Activated effector memory CD4-positive, alpha-beta T cell treated with Interleukin-2 at 50 U/mL for 16 hours (primary cell): ENCODE data around the gene NCKAP5.

Experiments used
- DNase-seq: peaks from one replicate; pipeline ENCODE4 v3.0.0-alpha.2; 2020

The NCKAP5 gene

GRCh38 chr2:133122529-133122928 is 445.7 kb downstream of the NCKAP5 start:
- no peak for DNase-seq

- no peak for DNase-seq
Measured at GRCh38 chr2:133120310-133120709, 448.0 kb downstream of the NCKAP5 start.

GRCh38 chr2:133110201-133110600 is 458.1 kb downstream of the NCKAP5 start:
- DNase-seq, result no peak

- DNase-seq, result no peak
Measured at GRCh38 chr2:133109772-133110171, 458.5 kb downstream of the NCKAP5 start.

- DNase-seq, result no peak
Measured at GRCh38 chr2:133107058-133107815, 461.0 kb downstream of the NCKAP5 start.

- DNase-seq, result no peak
Measured at GRCh38 chr2:133104871-133105270, 463.4 kb downstream of the NCKAP5 start.

GRCh38 chr2:133098787-133099186 is 469.5 kb downstream of the NCKAP5 start:
- no peak for DNase-seq

- DNase-seq, result no peak
Measured at GRCh38 chr2:133097666-133098065, 470.6 kb downstream of the NCKAP5 start.

- no peak for DNase-seq
Measured at GRCh38 chr2:133092571-133092970, 475.7 kb downstream of the NCKAP5 start.

GRCh38 chr2:133090358-133090757 is 477.9 kb downstream of the NCKAP5 start:
- DNase-seq, result no peak

- no peak for DNase-seq
Measured at GRCh38 chr2:133086176-133086575, 482.1 kb downstream of the NCKAP5 start.

GRCh38 chr2:133085646-133086045 is 482.6 kb downstream of the NCKAP5 start:
- no peak for DNase-seq

- DNase-seq, result no peak
Measured at GRCh38 chr2:133082034-133082433, 486.2 kb downstream of the NCKAP5 start.

GRCh38 chr2:133080822-133081221 is 487.4 kb downstream of the NCKAP5 start:
- no peak for DNase-seq

- DNase-seq, result no peak
Measured at GRCh38 chr2:133078667-133079411, 489.4 kb downstream of the NCKAP5 start.

- DNase-seq, result no peak
Measured at GRCh38 chr2:133077269-133077822, 490.9 kb downstream of the NCKAP5 start.

- DNase-seq, result no peak
Measured at GRCh38 chr2:133072837-133073694, 495.2 kb downstream of the NCKAP5 start.

- DNase-seq, result no peak
Measured at GRCh38 chr2:133063775-133064174, 504.5 kb downstream of the NCKAP5 start.

GRCh38 chr2:133062931-133063665 is 505.2 kb downstream of the NCKAP5 start:
- DNase-seq, result no peak

- DNase-seq, result no peak
Measured at GRCh38 chr2:133061874-133062593, 506.2 kb downstream of the NCKAP5 start.

- no peak for DNase-seq
Measured at GRCh38 chr2:133054297-133054696, 514.0 kb downstream of the NCKAP5 start.

- no peak for DNase-seq
Measured at GRCh38 chr2:133053541-133053940, 514.7 kb downstream of the NCKAP5 start.
